Measurements from ENCODE around the gene BAHD1.
A peak's percentile ranks its signal among the peaks of the same experiment; 100 is the strongest.

Gene BAHD1

GRCh38 chr15:40464595-40465185 is 23.9 kb downstream of the BAHD1 start:
- Histone ChIP-seq H3K36me3 (ENCODE audit: control insufficient read depth, insufficient read depth, low read length) (peaks cover 66% of the 10 kb centered on the region), H3K4me3 (ENCODE audit: low read depth, low read length) (no peak overlapping the region), H3K9me3 (ENCODE audit: control insufficient read depth, insufficient read depth, low read length) (no peaks in the 10 kb centered on the region), H3K9ac (ENCODE audit: low read depth, low read length) (no peak overlapping the region), H3K27me3 (ENCODE audit: control insufficient read depth, insufficient read depth, low read length) (no peaks in the 10 kb centered on the region), H3K4me1 (ENCODE audit: control insufficient read depth, insufficient read depth, low read length) (no peaks in the 10 kb centered on the region)

GRCh38 chr15:40465939-40466338 is 25.2 kb downstream of the BAHD1 start:
- no peaks in the 10 kb centered on the region for H3K9me3 ChIP-seq (ENCODE audit: control insufficient read depth, insufficient read depth, low read length)
- H3K4me1 ChIP-seq (ENCODE audit: control insufficient read depth, insufficient read depth, low read length), result peaks cover 5% of the 10 kb centered on the region
- H3K36me3 ChIP-seq (ENCODE audit: control insufficient read depth, insufficient read depth, low read length), result peaks cover 56% of the 10 kb centered on the region
- no peak overlapping the region for H3K9ac ChIP-seq (ENCODE audit: low read depth, low read length)
- H3K4me3 ChIP-seq (ENCODE audit: low read depth, low read length), result no peak overlapping the region
- H3K27me3 ChIP-seq (ENCODE audit: control insufficient read depth, insufficient read depth, low read length), result no peaks in the 10 kb centered on the region

GRCh38 chr15:40466426-40467260 is 25.9 kb downstream of the BAHD1 start:
- peaks cover 6% of the 10 kb centered on the region for H3K4me1 ChIP-seq (ENCODE audit: control insufficient read depth, insufficient read depth, low read length)
- H3K27me3 ChIP-seq (ENCODE audit: control insufficient read depth, insufficient read depth, low read length), result no peaks in the 10 kb centered on the region
- no peak overlapping the region for H3K4me3 ChIP-seq (ENCODE audit: low read depth, low read length)
- H3K9ac ChIP-seq (ENCODE audit: low read depth, low read length), result no peak overlapping the region
- H3K9me3 ChIP-seq (ENCODE audit: control insufficient read depth, insufficient read depth, low read length), result no peaks in the 10 kb centered on the region
- peaks cover 53% of the 10 kb centered on the region for H3K36me3 ChIP-seq (ENCODE audit: control insufficient read depth, insufficient read depth, low read length)

GRCh38 chr15:40467261-40467615 is 26.5 kb downstream of the BAHD1 start:
- Histone ChIP-seq H3K36me3 (ENCODE audit: control insufficient read depth, insufficient read depth, low read length) (peaks cover 47% of the 10 kb centered on the region), H3K9me3 (ENCODE audit: control insufficient read depth, insufficient read depth, low read length) (no peaks in the 10 kb centered on the region), H3K4me1 (ENCODE audit: control insufficient read depth, insufficient read depth, low read length) (peaks cover 11% of the 10 kb centered on the region)

GRCh38 chr15:40468898-40469331 is 28.2 kb downstream of the BAHD1 start:
- Histone ChIP-seq H3K27me3 (ENCODE audit: control insufficient read depth, insufficient read depth, low read length) (peaks cover 5% of the 10 kb centered on the region), H3K4me1 (ENCODE audit: control insufficient read depth, insufficient read depth, low read length) (peaks cover 11% of the 10 kb centered on the region)

More at GRCh38 chr15:40467261-40467615, 26.5 kb downstream of the BAHD1 start:
- no peak overlapping the region for H3K4me3 ChIP-seq (ENCODE audit: low read depth, low read length)
- peaks cover 4% of the 10 kb centered on the region for H3K27me3 ChIP-seq (ENCODE audit: control insufficient read depth, insufficient read depth, low read length)
- H3K9ac ChIP-seq (ENCODE audit: low read depth, low read length), result no peak overlapping the region

GRCh38 chr15:40469776-40470390 is 29.1 kb downstream of the BAHD1 start:
- Histone ChIP-seq H3K36me3 (ENCODE audit: control insufficient read depth, insufficient read depth, low read length) (peaks cover 23% of the 10 kb centered on the region), H3K4me3 (ENCODE audit: low read depth, low read length) (peak overlapping the region; percentile 64), H3K4me1 (ENCODE audit: control insufficient read depth, insufficient read depth, low read length) (peaks cover 11% of the 10 kb centered on the region), H3K9me3 (ENCODE audit: control insufficient read depth, insufficient read depth, low read length) (no peaks in the 10 kb centered on the region), H3K27me3 (ENCODE audit: control insufficient read depth, insufficient read depth, low read length) (peaks cover 5% of the 10 kb centered on the region), H3K9ac (ENCODE audit: low read depth, low read length) (peak overlapping the region; percentile 60)

More at GRCh38 chr15:40468898-40469331, 28.2 kb downstream of the BAHD1 start:
- Histone ChIP-seq H3K9ac (ENCODE audit: low read depth, low read length) (no peak overlapping the region), H3K4me3 (ENCODE audit: low read depth, low read length) (no peak overlapping the region), H3K36me3 (ENCODE audit: control insufficient read depth, insufficient read depth, low read length) (peaks cover 32% of the 10 kb centered on the region), H3K9me3 (ENCODE audit: control insufficient read depth, insufficient read depth, low read length) (no peaks in the 10 kb centered on the region)

DNA sequence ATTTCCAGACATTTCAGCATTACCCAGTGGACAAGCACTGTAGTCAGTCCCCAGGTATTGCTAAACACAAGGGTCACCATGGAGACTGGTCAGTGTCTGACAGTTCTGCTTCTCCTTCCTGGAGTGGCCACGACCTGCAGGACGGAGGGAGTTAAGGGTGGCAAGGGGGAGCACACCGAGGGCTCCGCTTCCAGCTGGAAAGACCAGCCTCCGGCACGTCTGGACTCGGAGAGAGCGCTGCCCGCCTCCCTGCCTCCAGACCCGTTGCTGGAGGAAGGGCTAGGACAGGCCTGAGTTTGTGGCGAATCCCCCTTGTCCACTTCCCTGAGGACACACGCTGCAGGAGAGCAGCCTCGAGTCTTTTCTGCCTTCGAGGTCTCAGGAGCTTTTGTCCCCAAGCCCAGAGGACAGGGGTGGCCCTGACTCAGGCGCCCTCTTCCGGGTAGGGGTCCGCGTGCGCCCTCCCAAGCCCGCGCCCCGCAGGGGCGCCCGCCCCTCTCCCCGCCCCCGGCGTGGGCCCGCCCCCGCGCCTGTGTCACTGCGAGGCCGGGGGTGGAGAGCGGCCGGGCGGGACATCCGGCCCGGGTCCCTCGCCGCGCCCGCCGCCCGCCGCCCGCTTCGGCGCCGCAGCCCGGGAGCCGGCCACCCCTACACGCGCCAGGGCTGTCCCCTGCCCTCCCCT is 29.8 kb downstream of the BAHD1 start, which contains the start of gene CHST14:
TSS of gene CHST14 (plus strand) at position 562 of the 682 bp plus-strand sequence. CDS start 230 bp downstream, outside the sequence.
- Histone ChIP-seq H3K9me3 (ENCODE audit: control insufficient read depth, insufficient read depth, low read length) (no peaks in the 10 kb centered on the region), H3K4me3 (ENCODE audit: low read depth, low read length) (peak within 1 kb of the TSS; percentile 91), H3K9ac (ENCODE audit: low read depth, low read length) (peak within 1 kb of the TSS; percentile 83), H3K36me3 (ENCODE audit: control insufficient read depth, insufficient read depth, low read length) (peaks cover 16% of the 10 kb centered on the region), H3K27me3 (ENCODE audit: control insufficient read depth, insufficient read depth, low read length) (peaks cover 5% of the 10 kb centered on the region), H3K4me1 (ENCODE audit: control insufficient read depth, insufficient read depth, low read length) (peaks cover 11% of the 10 kb centered on the region)

- H3K27me3 ChIP-seq (ENCODE audit: control insufficient read depth, insufficient read depth, low read length), result peaks cover 5% of the 10 kb centered on the region
- H3K9me3 ChIP-seq (ENCODE audit: control insufficient read depth, insufficient read depth, low read length), result no peaks in the 10 kb centered on the region
- peaks cover 11% of the 10 kb centered on the region for H3K4me1 ChIP-seq (ENCODE audit: control insufficient read depth, insufficient read depth, low read length)
- peak overlapping the region; percentile 91 for H3K4me3 ChIP-seq (ENCODE audit: low read depth, low read length)
- H3K36me3 ChIP-seq (ENCODE audit: control insufficient read depth, insufficient read depth, low read length), result peaks cover 11% of the 10 kb centered on the region
- peak overlapping the region; percentile 83 for H3K9ac ChIP-seq (ENCODE audit: low read depth, low read length)
These were observed 30.5 kb downstream of the BAHD1 start for GRCh38 chr15:40471105-40471807.

GRCh38 chr15:40471808-40472150 is 31.0 kb downstream of the BAHD1 start:
- peaks cover 11% of the 10 kb centered on the region for H3K4me1 ChIP-seq (ENCODE audit: control insufficient read depth, insufficient read depth, low read length)
- no peaks in the 10 kb centered on the region for H3K9me3 ChIP-seq (ENCODE audit: control insufficient read depth, insufficient read depth, low read length)
- H3K4me3 ChIP-seq (ENCODE audit: low read depth, low read length), result peak overlapping the region; percentile 91
- H3K9ac ChIP-seq (ENCODE audit: low read depth, low read length), result peak overlapping the region; percentile 83
- H3K36me3 ChIP-seq (ENCODE audit: control insufficient read depth, insufficient read depth, low read length), result peaks cover 6% of the 10 kb centered on the region
- H3K27me3 ChIP-seq (ENCODE audit: control insufficient read depth, insufficient read depth, low read length), result peaks cover 5% of the 10 kb centered on the region

DNA sequence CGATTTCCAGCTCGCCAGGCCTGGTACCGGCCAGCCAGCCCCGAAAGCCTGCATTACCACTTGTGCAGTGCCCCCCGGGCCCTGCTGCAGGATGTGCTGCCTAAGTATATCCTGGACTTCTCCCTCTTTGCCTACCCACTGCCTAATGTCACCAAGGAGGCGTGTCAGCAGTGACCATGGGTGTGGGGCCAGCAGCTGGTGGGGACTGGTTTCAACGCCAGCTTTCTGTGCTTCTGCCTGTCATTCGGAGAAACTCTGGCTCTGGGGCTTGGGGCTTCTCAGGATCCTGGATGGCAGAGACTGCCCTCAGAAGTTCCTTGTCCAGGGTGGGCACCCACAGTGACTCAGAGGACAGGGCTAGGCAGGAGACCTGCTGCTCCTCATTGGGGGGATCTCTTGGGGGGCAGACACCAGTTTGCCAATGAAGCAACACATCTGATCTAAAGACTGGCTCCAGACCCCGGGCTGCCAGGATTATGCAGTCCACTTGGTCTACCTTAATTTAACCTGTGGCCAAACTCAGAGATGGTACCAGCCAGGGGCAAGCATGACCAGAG is 31.5 kb downstream of the BAHD1 start:
- H3K9ac ChIP-seq (ENCODE audit: low read depth, low read length), result peak overlapping the region; percentile 83
- H3K9me3 ChIP-seq (ENCODE audit: control insufficient read depth, insufficient read depth, low read length), result no peaks in the 10 kb centered on the region
- H3K4me3 ChIP-seq (ENCODE audit: low read depth, low read length), result peak overlapping the region; percentile 91
- H3K4me1 ChIP-seq (ENCODE audit: control insufficient read depth, insufficient read depth, low read length), result peaks cover 11% of the 10 kb centered on the region
- H3K27me3 ChIP-seq (ENCODE audit: control insufficient read depth, insufficient read depth, low read length), result peaks cover 5% of the 10 kb centered on the region
- peaks cover 5% of the 10 kb centered on the region for H3K36me3 ChIP-seq (ENCODE audit: control insufficient read depth, insufficient read depth, low read length)

DNA sequence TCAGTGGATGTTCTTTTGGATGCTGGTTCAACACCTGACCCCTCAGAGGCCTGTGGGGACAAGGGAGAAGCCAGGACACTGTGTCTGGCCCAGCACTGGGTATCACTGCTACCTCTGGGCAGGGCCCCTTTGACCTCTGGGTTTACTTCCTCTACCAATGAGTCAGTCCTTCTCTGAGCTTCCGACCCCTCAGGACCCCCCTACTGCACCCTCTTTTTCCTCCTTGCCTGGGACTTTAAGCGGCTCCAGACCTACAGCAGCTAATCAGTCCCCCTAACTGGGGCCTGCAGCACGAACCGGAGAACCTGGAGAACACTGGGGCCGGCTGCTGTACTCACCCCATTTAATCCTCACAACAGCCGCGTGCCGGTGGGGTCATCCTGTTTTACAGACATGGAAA is 33.8 kb downstream of the BAHD1 start:
- peaks cover 5% of the 10 kb centered on the region for H3K27me3 ChIP-seq (ENCODE audit: control insufficient read depth, insufficient read depth, low read length)
- no peak overlapping the region for H3K4me3 ChIP-seq (ENCODE audit: low read depth, low read length)
- H3K36me3 ChIP-seq (ENCODE audit: control insufficient read depth, insufficient read depth, low read length), result no peaks in the 10 kb centered on the region
- peaks cover 13% of the 10 kb centered on the region for H3K4me1 ChIP-seq (ENCODE audit: control insufficient read depth, insufficient read depth, low read length)
- H3K9me3 ChIP-seq (ENCODE audit: control insufficient read depth, insufficient read depth, low read length), result no peaks in the 10 kb centered on the region
- H3K9ac ChIP-seq (ENCODE audit: low read depth, low read length), result no peak overlapping the region
